Central memory CD8-positive, alpha-beta T cell (primary cell): Measurements from ENCODE around the gene SNTB2.
"Not testable (repeated sequence)": the region's sequence is repeated elsewhere in the genome, so short reads cannot be mapped to it uniquely, and the experiment has no call there.

ENCODE experiments used
- ATAC-seq: fragments of 150-1000 bp; cut with Tn5 transposase; replicated peaks from 2 replicates; pipeline ENCODE4 v1.10.0; 2022; ENCODE audit warnings: mild to moderate bottlenecking, moderate FRiP score, moderate number of reproducible peaks; ENCODE audit not compliant: poor library complexity, severe bottlenecking; ENCODE audit errors: extremely low read depth
- DNase-seq, 2 donors: peaks; one replicate each; pipeline ENCODE4 v3.0.0; 2021; ENCODE audit warnings: low spot score in 2 of 2
- H3K27ac Mint-ChIP-seq: one replicate; pipeline ENCODE4 v1.8.0; 2022; ENCODE audit warnings: low read depth, mild to moderate bottlenecking, moderate library complexity, mixed read lengths
- H3K27me3 Mint-ChIP-seq: one replicate; pipeline ENCODE4 v1.8.0; 2022; ENCODE audit warnings: mixed read lengths
- H3K36me3 Mint-ChIP-seq: one replicate; pipeline ENCODE4 v1.8.0; 2022; ENCODE audit warnings: mild to moderate bottlenecking, moderate library complexity, mixed read lengths; ENCODE audit not compliant: insufficient read depth
- H3K4me1 Mint-ChIP-seq: one replicate; pipeline ENCODE4 v1.8.0; 2022; ENCODE audit warnings: mixed read lengths
- H3K4me3 Mint-ChIP-seq: one replicate; pipeline ENCODE4 v1.8.0; 2022; ENCODE audit warnings: mild to moderate bottlenecking, moderate library complexity, mixed read lengths
- H3K9me3 Mint-ChIP-seq: one replicate; pipeline ENCODE4 v1.8.0; 2022; ENCODE audit warnings: mixed read lengths

SNTB2 gene

DNA sequence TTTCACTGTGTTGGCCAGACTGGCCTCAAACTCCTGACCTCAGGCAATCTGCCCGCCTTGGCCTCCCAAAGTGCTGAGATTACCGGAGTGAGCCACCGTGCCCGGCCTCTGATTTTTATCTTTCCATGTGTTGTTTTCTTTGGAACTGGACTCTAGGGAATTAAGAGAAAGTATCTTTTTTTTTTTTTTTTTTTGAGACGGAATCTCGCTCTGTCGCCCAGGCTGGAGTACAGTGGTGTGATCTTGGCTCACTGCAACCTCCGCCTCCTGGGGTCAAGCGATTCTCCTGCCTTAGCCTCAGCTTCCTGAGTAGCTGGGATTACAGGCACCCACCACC, 72.4 kb downstream of the SNTB2 start:
- H3K4me1 Mint-ChIP-seq: peaks cover 13% of the 10 kb centered on the region
- not testable (repeated sequence) for H3K27me3 Mint-ChIP-seq, H3K9me3 Mint-ChIP-seq, ATAC-seq, DNase-seq, H3K4me3 Mint-ChIP-seq, H3K27ac Mint-ChIP-seq
- peaks cover 15% of the 10 kb centered on the region for H3K36me3 Mint-ChIP-seq

- H3K27me3 Mint-ChIP-seq: no peaks in the 10 kb centered on the region
- DNase-seq (no peak), ATAC-seq (no peak)
- H3K36me3 Mint-ChIP-seq: peaks cover 18% of the 10 kb centered on the region
- H3K9me3 Mint-ChIP-seq: no peaks in the 10 kb centered on the region
- no peak overlapping the region for H3K4me3 Mint-ChIP-seq
- H3K27ac Mint-ChIP-seq: no peak overlapping the region
- peaks cover 11% of the 10 kb centered on the region for H3K4me1 Mint-ChIP-seq
These were observed 73.1 kb downstream of the SNTB2 start for GRCh38 chr16:69260019-69260418.

DNA sequence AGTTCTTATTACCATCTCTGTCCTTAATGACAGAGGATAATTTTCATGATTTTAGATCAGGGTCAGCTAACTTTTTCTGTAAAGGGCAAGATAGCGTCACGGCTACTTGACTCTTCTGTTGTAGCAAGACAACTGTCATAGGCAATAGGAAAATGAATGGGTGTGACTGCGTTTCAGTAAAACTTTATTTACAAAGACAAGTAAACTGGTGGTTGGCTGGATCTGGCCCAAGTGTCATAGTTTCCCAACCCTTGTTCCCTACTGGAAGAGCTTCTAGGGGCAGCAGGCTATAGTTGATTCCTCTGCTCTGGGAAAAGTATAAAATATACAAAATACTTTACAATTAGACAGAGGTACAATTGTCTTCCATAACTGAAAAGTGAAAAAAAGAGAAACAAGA, 73.5 kb downstream of the SNTB2 start:
- Mint-ChIP-seq H3K36me3 (peaks cover 18% of the 10 kb centered on the region), H3K27me3 (no peaks in the 10 kb centered on the region), H3K9me3 (no peaks in the 10 kb centered on the region), H3K27ac (peak overlapping the region; percentile 51), H3K4me1 (peaks cover 11% of the 10 kb centered on the region), H3K4me3 (no peak overlapping the region)
- ATAC-seq: no peak
- no peak for DNase-seq

DNA sequence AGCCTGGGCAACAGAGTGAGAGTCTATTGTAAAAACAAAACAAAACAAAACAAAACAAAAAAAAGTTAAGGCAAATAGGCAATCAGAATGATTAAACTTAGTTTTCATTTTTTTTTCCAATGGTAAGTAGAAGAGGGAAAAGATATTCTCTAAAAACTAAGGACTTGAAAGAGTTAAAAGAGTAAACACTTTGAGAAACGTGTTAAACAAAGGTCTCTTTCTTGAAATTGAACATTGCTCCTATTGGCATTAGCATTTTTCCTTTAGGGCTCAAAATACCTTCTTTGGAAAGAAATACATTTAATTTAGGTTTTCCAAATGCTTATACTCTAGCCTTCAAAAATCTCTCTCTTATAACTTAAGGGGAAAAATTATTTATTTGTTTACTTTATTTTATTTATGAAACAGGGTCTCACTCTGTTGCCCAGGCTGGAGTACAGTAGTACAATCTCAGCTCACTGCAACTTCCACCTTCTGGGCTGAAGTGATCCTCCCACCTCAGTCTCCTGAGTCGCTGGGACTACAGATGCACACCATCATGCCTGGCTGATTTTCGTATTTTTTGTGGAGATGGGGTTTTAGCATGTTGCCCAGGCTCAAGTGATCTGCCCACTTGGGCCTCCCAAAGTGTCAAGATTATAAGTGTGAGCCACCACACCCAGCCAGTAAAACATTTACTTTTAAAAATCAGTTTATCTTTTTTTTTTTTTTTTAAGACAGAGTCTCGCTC, 79.5 kb downstream of the SNTB2 start:
- peaks cover 15% of the 10 kb centered on the region for H3K36me3 Mint-ChIP-seq
- no peak for DNase-seq
- H3K4me1 Mint-ChIP-seq: peaks cover 5% of the 10 kb centered on the region
- no peak overlapping the region for H3K27ac Mint-ChIP-seq
- no peak overlapping the region for H3K4me3 Mint-ChIP-seq
- ATAC-seq: no peak
- H3K9me3 Mint-ChIP-seq: no peaks in the 10 kb centered on the region
- H3K27me3 Mint-ChIP-seq: no peaks in the 10 kb centered on the region

DNA sequence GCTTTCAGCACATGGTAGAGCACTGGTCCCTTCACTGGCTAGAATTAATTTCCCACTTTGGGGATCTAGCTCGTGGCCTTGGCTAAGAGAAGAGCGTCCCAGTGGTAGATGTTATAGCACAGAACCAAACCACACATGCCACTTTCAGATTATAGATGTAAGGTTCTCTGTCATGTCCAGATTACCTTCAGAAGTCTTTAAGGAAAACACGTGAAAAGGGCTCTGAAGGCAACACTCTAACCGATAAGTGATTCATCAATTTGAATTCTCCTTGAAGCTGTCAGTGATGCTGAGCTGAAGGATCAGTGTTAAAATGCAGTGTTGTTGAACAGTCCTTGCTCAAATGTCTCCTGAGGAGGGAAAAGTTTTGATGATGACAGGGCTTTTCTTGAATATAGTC, 80.7 kb downstream of the SNTB2 start:
- Mint-ChIP-seq H3K27me3 (no peaks in the 10 kb centered on the region), H3K4me3 (no peak overlapping the region), H3K9me3 (no peaks in the 10 kb centered on the region), H3K36me3 (peaks cover 16% of the 10 kb centered on the region), H3K27ac (no peak overlapping the region), H3K4me1 (peaks cover 5% of the 10 kb centered on the region)
- DNase-seq (no peak), ATAC-seq (no peak)

GRCh38 chr16:69270395-69270794, 83.4 kb downstream of the SNTB2 start:
- Mint-ChIP-seq H3K27ac (no peak overlapping the region), H3K9me3 (no peaks in the 10 kb centered on the region), H3K4me3 (no peak overlapping the region), H3K27me3 (no peaks in the 10 kb centered on the region), H3K36me3 (peaks cover 11% of the 10 kb centered on the region), H3K4me1 (peaks cover 8% of the 10 kb centered on the region)
- no peak for DNase-seq
- ATAC-seq: no peak

- ATAC-seq (no peak), DNase-seq (no peak)
- peaks cover 11% of the 10 kb centered on the region for H3K4me1 Mint-ChIP-seq
- H3K9me3 Mint-ChIP-seq: no peaks in the 10 kb centered on the region
- no peak overlapping the region for H3K27ac Mint-ChIP-seq
- no peaks in the 10 kb centered on the region for H3K27me3 Mint-ChIP-seq
- no peak overlapping the region for H3K4me3 Mint-ChIP-seq
- H3K36me3 Mint-ChIP-seq: peaks cover 14% of the 10 kb centered on the region
These were observed 83.9 kb downstream of the SNTB2 start for GRCh38 chr16:69270831-69271230.

- DNase-seq (no peak), ATAC-seq (no peak)
- H3K4me1 Mint-ChIP-seq: peaks cover 6% of the 10 kb centered on the region
- peaks cover 17% of the 10 kb centered on the region for H3K36me3 Mint-ChIP-seq
- H3K4me3 Mint-ChIP-seq: no peak overlapping the region
- H3K9me3 Mint-ChIP-seq: no peaks in the 10 kb centered on the region
- H3K27me3 Mint-ChIP-seq: no peaks in the 10 kb centered on the region
- peak overlapping the region; percentile 55 for H3K27ac Mint-ChIP-seq
These were observed 86.0 kb downstream of the SNTB2 start for GRCh38 chr16:69273009-69273408.

GRCh38 chr16:69274699-69275235, 87.8 kb downstream of the SNTB2 start:
- H3K4me3 Mint-ChIP-seq: no peak overlapping the region
- H3K27me3 Mint-ChIP-seq: no peaks in the 10 kb centered on the region
- peaks cover 17% of the 10 kb centered on the region for H3K36me3 Mint-ChIP-seq
- no peaks in the 10 kb centered on the region for H3K9me3 Mint-ChIP-seq
- DNase-seq: no peak
- H3K4me1 Mint-ChIP-seq: peaks cover 6% of the 10 kb centered on the region
- ATAC-seq: no peak
- peak overlapping the region; percentile 13 for H3K27ac Mint-ChIP-seq

DNA sequence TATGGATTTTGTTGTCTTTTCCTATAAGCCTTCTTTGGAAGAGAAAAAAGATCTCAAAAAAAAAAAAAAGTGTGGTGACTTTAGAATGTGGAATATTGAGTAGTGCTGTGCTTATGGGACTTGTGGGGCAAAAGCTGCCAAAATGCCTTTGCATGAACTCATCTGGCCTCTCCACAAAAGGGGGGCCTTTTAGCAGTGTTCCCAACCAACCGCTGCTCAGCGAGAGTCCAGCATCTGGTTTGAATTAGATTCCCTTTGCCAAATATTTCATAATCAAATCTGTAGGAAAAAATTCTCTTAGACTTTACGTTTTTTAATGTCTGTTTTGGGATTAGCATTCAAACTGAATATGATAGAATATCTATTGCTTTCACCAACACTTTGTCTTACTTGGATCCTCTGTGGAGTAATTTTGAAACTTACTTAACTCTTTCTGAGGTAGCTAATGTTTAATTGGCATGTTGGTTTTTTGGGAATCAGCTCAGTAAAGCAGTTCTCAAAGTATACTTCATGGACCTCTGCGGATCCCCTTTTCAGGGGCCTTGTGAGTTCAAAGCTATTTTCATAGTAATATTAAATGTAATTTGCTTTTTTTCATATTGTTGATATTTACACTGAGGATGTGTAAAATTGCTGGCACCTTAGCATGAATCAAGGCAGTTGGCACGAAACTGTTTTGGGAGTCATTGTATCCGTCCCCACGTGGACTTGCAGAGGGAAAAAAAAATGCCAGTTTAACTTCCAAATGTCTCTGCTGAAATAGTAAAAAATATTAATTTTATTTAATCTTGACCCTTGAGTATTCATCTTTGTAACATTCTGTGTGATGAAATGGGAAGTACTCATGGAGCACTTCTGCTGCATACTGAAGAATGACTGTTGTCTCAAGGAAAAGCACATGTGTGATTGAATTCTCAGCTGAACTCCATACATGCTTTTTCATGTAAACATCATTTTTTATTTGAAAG, 89.5 kb downstream of the SNTB2 start:
- no peak for DNase-seq
- ATAC-seq: no peak
- no peaks in the 10 kb centered on the region for H3K27me3 Mint-ChIP-seq
- H3K9me3 Mint-ChIP-seq: no peaks in the 10 kb centered on the region
- H3K36me3 Mint-ChIP-seq: peaks cover 14% of the 10 kb centered on the region
- no peak overlapping the region for H3K4me3 Mint-ChIP-seq
- H3K4me1 Mint-ChIP-seq: peaks cover 6% of the 10 kb centered on the region
- no peak overlapping the region for H3K27ac Mint-ChIP-seq

- peaks cover 6% of the 10 kb centered on the region for H3K4me1 Mint-ChIP-seq
These were observed 90.4 kb downstream of the SNTB2 start for GRCh38 chr16:69277413-69277812.

DNA sequence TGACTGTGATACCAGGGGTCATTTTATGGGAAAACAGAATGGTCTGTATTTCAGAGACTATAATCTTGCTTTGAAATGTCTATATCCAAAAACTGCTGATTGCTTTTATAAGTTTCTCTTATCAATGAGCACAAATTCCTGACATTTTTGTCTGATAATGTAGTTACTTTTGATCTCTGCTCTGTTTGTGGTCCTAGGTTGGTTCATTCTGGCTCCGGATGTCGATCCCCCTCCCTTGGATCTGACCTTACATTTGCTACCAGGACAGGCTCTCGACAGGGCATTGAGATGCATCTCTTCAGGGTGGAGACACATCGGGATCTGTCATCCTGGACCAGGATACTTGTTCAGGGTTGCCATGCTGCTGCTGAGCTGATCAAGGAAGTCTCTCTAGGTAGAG, 96.9 kb downstream of the SNTB2 start:
- Mint-ChIP-seq H3K9me3 (no peaks in the 10 kb centered on the region), H3K27me3 (no peaks in the 10 kb centered on the region), H3K4me3 (no peak overlapping the region), H3K27ac (no peak overlapping the region), H3K36me3 (peaks cover 9% of the 10 kb centered on the region), H3K4me1 (no peaks in the 10 kb centered on the region)
- DNase-seq (no peak), ATAC-seq (no peak)

More at GRCh38 chr16:69277413-69277812, 90.4 kb downstream of the SNTB2 start:
- Mint-ChIP-seq H3K9me3 (no peaks in the 10 kb centered on the region), H3K27ac (no peak overlapping the region), H3K36me3 (peaks cover 8% of the 10 kb centered on the region), H3K27me3 (no peaks in the 10 kb centered on the region), H3K4me3 (no peak overlapping the region)
- ATAC-seq (no peak), DNase-seq (no peak)

DNA sequence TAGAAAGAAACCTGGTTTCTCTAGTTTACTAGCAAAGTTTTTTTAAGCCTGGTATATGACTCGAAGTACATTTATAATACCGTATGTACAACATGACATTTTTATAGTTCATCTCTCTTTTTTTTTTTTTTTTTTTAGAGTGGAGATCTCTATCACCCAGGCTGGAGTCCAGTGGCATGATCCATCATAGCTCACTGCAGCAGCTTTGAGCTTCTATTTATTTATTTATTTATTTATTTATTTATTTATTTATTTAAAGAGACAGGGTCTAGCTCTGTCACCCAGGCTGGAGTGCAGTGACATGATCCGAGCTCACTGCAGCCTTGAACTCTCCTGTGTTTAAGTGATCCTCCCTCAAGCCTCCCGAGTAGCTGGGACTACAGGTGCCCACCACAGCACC, 98.3 kb downstream of the SNTB2 start:
- no peaks in the 10 kb centered on the region for H3K9me3 Mint-ChIP-seq
- H3K27me3 Mint-ChIP-seq: no peaks in the 10 kb centered on the region
- no peak overlapping the region for H3K27ac Mint-ChIP-seq
- peaks cover 9% of the 10 kb centered on the region for H3K36me3 Mint-ChIP-seq
- no peak overlapping the region for H3K4me3 Mint-ChIP-seq
- ATAC-seq: no peak
- no peak for DNase-seq
- H3K4me1 Mint-ChIP-seq: no peaks in the 10 kb centered on the region
